ENCODE measurements around the gene NBPF11.
"Not testable (repeated sequence)": the region's sequence is repeated elsewhere in the genome, so short reads cannot be mapped to it uniquely, and the experiment has no call there.

The NBPF11 gene

DNA sequence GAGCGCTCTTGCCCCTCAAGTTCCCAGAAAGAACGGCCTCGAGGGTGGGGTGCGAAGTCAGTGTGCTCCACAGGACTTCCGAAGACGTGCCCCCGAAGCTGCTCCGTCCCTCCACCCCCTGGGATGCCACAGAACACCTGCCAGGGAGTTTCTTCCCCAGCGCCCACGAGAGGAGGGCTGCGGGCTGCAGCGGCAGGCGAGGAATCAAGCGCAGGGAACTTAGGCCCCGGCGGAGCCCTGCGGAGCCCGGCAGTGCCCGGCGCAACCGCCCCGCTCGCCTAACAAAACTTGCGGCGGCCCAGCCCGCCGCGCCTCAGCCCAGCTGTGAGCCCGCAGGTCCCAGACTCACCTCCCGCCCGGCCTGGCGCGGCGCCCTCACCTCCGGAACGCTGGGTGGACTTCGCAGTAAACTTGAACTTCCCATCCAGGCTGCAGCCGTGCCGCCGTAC is 686 bp downstream of the NBPF11 start:
- DNase-seq: peak in 5 of 56 donors; percentile 11 to 41 (median 16)

DNA sequence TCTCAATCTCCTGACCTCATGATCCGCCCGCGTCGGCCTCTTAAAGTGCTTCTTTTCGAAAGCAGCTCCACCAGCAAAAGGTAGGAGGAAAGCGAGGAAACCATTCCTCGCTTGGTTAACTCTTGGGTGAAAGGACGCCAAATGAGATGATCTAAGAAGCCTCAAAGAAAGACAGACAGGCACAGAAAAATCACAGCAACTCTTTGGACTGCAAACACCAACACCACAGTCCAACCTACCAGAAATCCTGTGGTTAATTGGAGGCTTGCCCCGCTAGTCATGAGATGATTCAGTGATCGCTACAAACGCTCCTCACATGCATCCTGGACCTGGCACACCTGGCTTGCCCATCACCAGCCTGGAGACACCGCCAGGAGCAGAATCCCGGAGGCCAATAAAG is 1.1 kb downstream of the NBPF11 start:
- not testable (repeated sequence) for DNase-seq

DNA sequence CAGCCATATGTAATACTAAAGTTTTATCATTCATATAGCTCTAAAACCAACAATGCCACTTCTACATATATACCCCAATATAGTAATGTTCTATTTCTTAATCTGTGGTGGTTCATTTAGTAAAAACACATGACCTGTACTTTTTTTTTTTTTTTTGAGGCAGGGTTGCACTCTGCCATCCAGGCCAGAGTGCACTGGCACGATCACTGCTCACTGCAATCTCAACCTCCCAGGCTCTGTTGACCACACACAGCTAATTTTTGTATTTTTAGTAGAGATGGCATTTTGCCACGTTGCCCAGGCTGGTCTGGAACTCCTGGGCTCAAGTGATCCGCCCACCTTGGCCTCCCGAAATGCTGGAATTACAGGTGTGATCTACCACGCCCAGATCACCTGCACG is 2.1 kb downstream of the NBPF11 start:
- DNase-seq: not testable (repeated sequence)

DNA sequence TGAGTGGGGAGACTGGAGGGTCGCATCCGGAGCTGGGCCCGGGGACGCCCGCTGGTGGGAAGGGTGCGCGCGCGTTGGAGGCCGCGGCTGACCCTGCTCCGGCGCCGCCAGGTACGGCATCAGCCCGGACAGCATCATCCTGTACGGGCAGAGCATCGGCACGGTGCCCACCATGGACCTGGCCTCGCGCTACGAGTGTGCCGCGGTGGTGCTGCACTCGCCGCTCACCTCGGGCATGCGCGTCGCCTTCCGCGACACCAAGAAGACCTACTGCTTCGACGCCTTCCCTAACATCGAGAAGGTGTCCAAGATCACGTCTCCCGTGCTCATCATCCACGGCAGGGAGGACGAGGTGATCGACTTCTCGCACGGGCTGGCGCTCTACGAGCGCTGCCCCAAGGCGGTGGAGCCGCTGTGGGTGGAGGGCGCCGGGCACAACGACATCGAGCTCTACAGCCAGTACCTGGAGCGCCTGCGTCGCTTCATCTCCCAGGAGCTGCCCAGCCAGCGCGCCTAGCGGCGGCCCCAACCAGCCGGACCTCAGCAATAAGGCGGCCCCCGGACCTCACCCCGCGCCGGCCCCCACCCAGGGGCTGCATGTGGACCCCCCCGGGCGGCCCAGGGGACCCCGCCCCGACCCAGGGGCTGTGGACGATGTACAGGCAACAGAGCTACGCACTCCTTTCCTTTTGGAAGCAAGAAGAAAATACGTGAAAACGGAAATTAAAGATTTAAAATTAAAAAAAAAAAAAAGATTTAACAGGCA is 2.8 kb downstream of the NBPF11 start:
- DNase-seq: not testable (repeated sequence)

DNA sequence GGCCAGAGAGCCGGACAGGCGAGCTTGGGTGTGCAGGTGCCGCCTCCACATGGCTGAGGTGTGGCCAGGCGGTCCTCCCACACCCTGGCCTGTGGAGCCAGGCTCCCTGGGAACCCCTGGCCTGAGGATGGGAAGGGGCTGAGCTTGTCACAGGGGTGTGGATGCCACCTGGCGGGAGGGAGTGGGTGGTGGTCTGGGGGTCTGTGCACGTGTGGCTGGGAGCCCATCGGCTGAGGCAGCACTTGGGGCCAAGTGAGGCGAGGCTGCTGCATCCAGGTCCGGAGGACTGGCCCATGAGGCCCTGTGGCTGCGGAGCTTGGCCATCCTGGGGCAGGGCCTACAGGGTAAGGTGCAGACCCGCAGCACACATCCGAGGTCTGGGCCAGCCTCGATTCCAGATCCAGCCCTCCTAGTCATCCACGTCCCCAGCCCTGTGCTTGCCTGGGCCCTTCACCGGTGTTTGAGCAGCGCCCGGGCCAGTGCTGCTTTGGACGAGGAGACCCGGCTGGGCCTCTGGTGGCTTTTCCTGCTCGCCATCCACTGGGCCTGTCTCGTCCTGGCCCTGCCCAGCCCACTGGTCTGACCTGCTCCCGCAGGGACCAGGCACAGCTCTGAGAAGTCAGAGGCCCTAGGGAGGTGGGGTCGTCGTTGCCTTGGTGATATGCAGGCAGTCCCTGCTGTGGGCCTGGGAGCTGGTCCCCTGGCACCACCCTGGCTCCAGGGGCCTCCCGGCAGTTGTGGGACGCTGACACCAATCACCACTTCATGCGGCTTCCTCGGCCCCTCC is 4.8 kb downstream of the NBPF11 start:
- not testable (repeated sequence) for DNase-seq

DNA sequence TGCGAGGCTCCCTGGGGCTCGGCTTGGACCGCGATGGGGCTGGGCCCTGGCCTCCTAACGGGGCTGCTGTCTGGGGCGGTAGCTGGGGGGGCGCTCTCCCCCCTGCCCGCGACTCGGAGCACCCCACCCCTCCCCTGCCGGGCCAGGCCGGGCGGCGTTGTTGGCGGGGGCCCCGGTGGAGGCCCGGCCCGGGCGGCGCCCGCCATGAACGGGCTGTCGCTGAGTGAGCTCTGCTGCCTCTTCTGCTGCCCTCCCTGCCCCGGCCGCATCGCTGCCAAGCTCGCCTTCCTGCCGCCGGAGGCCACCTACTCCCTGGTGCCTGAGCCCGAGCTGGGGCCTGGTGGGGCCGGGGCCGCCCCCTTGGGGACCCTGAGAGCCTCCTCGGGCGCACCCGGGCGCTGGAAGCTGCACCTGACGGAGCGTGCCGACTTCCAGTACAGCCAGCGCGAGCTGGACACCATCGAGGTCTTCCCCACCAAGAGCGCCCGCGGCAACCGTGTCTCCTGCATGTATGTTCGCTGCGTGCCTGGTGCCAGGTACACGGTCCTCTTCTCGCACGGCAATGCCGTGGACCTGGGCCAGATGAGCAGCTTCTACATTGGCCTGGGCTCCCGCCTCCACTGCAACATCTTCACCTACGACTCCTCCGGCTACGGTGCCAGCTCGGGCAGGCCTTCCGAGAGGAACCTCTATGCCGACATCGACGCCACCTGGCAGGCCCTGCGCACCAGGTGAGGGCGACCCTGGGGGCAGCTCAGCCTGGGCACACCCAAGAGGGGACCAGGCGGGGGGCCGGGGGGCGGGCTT is 5.7 kb downstream of the NBPF11 start:
- not testable (repeated sequence) for DNase-seq

DNA sequence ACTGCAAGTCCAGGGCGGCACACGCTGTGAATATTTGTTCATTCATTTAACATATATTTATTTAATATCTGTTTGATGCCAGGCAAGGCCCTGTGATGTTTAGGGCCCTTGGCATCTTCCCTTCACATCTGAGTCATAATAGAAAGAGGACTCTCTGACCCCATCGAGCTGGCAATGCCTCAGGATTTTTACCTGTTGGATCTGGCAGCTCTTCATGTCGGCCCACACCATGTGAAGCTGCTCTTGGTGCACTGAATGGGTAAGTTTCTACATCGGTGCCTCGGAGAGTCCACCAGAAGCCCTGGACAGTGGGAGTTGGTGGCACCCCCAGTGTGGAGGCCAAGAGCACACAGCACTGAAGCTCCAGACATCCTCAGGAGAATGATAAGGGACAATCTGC is 8.9 kb downstream of the NBPF11 start:
- not testable (repeated sequence) for DNase-seq

DNA sequence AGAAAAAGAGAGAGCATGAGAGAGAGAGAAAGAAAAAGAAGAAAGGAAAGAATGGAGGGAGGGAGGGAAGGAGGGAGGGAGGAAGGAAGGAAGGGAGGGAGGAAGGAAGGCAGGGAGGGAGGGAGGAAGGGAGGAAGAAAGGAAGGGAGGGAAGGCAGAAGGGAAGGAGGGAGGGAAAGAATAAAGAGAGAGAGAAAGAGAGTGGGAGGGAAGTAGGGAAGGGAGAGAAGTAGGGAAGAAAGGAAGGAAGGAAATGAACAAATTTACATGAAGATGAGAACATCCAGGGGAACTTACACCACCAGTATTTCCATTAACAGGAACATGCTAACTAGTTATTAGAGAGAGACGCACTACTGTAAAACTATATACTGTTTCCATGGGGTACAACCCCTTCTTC is 10.1 kb downstream of the NBPF11 start:
- DNase-seq: not testable (repeated sequence)

DNA sequence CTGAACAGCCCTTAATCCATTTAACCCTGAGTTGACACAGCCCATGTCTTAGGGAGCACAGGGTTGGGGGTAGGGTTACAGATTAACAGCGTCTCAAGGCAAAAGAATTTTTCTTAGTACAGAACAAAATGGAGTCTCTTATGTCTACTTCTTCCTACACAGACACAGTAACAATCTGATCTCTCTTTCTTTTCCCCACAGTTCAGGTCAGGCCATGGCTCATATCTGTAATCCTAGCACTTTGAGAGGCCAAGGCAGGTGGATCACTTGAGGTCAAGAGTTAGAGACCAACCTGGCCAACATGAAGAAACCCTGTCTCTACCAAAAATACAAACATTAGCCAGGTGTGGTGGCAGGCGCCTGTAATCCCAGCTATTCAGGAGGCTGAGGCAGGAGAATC is 13.5 kb downstream of the NBPF11 start:
- not testable (repeated sequence) for DNase-seq

DNA sequence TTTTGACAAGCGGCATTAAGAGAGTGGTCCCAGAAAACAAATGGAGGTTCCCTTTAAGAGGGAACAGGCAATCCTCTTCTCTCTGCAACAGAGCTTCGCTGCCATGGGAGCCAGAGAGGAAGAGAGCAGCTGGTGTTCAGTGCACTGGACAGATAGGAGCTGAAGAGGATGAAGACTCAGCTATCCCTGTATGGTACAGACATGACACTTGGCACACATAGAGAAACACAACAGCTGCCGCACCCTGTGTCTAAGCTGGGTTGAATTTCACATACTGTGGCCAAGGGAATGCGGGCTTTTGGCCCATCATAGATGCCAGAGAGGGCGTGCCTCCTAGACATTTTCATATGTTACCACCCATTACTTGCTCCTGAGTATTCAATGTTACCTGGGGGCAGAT is 29.7 kb downstream of the NBPF11 start:
- DNase-seq: not testable (repeated sequence)

DNA sequence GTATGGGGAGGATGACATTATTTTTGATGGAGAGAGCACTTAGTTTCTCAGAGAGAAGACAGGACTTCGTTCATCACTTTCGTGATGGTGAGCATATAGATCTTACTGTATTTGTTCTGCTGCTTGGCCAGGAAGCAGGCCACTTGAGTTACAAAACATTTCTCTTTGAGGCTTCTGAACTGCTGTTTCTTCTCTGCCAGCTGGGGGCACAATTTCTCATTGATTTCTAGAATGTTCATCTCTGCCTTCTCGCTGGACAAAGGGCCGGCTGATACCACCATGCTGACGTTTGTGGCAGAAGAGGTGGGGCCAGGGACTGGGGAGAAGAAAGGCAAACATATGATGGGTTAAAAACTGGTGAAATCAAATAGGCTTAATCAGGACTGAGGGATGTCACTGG is 31.7 kb downstream of the NBPF11 start:
- peak in 4 of 56 donors; percentile 0 to 4 (median 1) for DNase-seq

DNA sequence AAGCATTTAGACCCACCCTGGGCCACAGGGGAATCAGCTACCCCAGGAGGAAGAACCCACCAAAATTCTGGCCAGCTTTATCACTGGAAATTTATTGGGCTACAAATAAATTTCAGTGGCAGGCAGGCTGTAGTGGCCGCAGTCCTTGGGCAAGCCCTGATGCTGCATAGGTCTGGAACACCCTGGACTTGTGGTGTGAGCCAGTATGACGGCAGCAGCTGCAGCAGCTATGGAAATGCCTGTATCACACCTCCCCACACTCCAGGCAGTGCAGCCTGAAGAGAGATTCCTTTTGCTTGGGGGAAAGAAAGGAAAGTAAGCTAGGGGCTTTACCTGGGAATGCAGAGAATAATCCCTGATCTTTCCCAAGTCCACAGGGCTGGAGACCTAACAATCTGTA is 56.3 kb downstream of the NBPF11 start:
- DNase-seq: not testable (repeated sequence)

DNA sequence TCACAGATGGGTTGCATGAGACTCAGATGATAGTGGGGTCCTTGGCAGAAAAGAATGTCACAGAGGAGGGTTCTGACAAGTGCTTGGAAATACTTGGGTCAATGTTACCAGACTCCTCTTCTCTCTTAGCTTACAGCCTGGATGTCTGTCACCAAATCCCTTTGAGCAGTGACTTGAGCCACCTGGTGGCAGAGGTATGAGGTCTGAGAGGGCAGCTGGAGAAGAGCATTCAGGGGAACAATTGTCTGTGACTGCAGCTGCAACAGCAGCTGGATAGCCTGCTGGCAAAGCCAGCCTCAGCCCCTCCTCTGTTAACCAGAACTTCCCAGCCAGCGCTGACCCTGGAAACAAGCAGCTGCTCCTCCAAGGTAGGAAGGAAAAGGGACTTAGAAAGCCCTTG is 65.9 kb downstream of the NBPF11 start:
- DNase-seq: not testable (repeated sequence)

DNA sequence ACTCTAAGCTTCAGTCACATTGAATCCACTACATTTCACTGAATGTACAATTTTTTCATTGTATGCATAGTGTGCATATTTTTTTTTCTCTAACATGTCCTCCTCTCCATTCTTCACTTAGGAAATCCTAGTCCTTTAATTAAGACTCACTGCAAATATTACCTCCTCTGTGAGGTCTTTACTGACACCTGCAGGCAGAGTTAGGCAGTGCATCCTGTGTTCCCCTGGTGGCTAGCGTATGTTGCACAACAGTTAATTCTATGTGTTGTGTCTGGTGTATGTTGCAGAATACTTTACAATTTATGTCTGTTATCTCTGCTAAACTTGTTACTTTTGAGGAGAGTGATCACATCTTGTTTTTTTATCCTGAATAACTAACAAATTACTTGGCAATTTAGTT is 70.9 kb downstream of the NBPF11 start:
- DNase-seq: not testable (repeated sequence)

DNA sequence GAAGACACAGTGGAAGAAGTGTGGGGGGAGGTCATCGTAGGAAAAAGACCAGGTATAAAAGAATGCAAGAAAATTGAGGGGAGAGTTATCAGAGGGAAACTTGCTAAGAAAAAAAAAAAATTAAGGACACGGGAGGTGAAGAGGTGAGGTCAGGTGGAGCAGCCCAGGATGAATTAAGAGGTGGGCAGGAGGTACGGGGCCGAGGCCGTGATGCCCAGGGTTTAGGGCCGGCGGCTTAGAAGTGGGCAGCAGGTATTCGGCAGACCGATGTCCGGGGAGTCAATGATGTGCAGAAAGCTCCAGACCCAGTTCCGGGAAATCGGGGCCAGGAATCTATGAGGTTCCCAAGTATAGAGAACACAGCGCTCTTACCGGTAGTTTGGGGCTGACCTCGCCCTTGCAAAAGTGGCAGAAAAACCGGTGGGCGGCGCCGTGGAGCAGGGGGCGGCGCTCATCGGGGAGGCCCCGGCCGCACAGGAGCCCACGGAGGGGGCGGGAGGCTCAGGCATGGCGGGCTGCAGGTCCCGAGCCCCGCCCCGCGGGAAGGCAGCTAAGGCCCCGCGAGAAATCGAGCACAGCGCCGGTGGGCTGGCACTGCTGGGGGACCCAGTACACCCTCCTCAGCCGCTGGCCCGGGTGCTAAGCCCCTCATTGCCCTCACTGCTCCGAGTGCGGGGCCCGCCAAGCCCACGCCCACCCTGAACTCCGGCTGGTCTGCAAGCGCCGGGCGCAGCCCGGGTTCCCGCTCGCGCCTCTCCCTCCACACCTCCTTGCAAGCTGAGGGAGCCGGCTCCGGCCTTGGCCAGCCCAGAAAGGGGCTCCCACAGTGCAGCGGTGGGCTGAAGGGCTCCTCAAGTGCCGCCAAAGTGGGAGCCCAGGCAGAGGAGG is 73.2 kb downstream of the NBPF11 start:
- not testable (repeated sequence) for DNase-seq

DNA sequence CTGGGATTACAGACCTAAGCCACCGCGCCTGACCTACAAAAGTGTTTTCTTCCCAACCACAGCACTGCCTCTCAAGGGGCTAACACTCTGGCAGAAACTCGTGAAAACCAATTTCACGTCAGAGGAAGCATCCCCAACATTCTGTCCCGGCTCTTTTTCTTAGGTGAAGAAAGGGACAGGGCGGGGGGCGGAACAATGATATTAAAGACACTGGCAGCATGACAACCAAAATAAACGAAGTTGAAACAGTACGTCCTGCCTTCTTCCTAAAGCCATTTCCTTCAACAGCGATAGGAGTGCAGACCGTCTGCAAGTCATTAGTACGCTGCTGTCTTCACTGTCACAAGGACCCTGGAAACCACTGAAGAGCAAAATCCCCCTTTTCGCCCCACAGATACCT is 74.0 kb downstream of the NBPF11 start:
- DNase-seq: not testable (repeated sequence)

DNA sequence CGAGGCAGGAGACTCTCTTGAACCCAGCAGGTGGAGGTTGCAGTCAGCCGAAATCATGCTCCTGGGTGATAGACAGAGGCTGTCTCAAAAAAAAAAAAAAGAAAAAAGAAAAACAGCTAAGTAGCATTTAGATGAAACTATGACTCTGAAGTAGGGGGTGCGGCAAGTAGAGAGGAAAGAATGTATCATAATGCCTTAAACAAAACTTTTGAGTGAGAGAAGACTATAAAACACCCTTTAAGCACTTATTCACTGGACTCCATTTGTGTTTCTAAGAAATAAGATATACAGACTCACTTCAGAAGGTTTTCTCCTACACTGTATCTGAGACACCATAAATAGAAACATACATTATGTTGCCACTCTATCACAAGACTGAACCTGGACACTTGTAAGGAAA is 74.6 kb downstream of the NBPF11 start:
- DNase-seq: not testable (repeated sequence)

DNA sequence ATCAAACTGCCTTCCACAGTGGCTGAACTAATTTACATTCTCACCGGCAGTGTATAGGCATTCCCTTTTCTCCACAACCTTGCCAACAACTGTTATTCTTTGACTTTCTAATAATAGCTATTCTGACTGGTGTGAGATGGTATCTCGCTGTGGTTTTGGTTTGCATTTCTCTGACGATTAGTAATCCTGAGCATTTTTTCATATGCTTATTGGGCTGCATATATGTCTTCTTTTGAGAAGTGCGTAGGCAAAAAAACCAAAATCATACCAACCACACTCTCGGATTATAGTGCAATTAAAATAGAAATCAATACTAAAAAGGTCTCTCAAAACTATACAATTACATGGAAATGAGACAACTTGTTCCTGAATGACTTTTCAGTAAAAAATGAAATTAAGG is 78.7 kb downstream of the NBPF11 start:
- not testable (repeated sequence) for DNase-seq

DNA sequence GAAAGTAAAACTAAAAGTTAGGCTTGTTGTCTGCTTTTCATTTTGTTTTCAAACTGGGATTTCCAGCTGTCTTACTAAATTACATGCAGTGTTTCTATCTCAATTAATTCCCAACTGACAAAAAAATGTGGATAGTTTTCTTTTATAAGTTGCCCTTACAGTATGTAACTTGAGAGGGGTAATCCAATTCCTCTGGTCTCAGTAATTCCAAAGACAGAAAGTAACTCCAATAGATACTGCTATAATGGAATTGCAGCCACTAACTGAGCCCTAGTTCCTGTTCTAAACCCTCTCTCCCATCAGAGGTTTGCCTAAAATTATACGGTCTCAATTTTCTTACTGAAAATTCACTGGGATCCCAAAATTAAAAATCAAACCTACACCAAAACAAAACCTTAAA is 83.5 kb downstream of the NBPF11 start:
- not testable (repeated sequence) for DNase-seq

DNA sequence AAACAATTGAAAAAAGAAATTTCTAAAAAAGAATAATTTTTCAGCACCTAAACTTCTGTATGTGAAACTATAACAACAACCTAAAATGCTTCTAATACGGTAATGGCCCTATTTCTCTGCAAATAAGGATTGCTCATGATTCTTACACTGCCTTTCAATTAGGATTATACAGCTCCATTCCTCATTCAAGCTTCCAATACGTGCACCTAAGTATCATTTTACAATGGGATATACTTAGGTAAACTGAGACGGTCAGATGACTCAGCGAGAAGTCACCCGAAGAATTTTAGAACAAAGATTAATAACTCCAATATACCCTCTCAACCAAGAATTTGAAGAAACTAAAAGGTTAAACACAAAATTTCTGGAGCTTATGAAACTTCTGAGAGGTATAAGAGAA is 83.9 kb downstream of the NBPF11 start:
- DNase-seq: not testable (repeated sequence)

DNA sequence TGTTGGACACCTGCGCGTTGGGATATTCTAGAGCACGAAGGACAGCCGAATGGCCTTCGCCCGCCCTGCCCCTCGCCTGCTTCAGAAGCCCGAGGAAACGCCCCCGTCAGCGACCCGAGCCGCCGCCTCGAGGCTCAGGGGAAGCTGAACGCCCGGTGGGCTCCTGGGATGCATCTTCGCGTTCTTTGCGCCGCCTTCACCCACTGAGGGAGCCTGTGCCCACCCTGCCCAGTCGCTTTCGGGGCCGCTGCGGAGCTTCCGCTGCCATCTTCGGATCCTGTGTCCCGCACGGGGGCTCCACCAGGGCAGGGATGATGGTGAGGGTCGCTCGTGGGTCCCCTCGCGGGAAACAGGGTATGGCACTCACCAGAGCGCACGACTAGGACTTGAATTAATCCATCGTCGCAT is 91.8 kb downstream of the NBPF11 start:
- not testable (repeated sequence) for DNase-seq
